Natural killer cell (primary cell): ENCODE data around the gene RELN. TPM values are rescaled to one million over a fixed set of nuclear protein-coding genes. Genes with fewer than 3 reads are reported as not detected.

ENCODE experiments used
- ATAC-seq, 3 donors: fragments of 150-1000 bp in 2 of 3; fragments of 200-7000 bp in 1 of 3; cut with Tn5 transposase; 1 replicate in 1 of 3; 2 replicates in 2 of 3; pipeline ENCODE4 v1.10.0; 2021; ENCODE audit warnings: mild to moderate bottlenecking in 2 of 3, moderate library complexity in 2 of 3
- DNase-seq, 2 donors: peaks; one replicate each; pipeline versions ENCODE4 v3.0.0 to v3.0.0-alpha.2; 2013 to 2021; ENCODE audit warnings: mixed read lengths in 1 of 2
- H3K27ac ChIP-seq: one replicate; pipeline ENCODE4 v1.5.1; 2013; ENCODE audit warnings: mild to moderate bottlenecking, low read length
- H3K27me3 ChIP-seq: one replicate; pipeline ENCODE4 v1.6.1; 2013; ENCODE audit warnings: low read length; ENCODE audit not compliant: control insufficient read depth, insufficient read depth
- H3K36me3 ChIP-seq: one replicate; pipeline ENCODE4 v1.6.1; 2013; ENCODE audit warnings: low read length; ENCODE audit not compliant: control insufficient read depth, insufficient read depth
- H3K4me1 ChIP-seq: one replicate; pipeline ENCODE4 v1.6.1; 2013; ENCODE audit warnings: low read length; ENCODE audit not compliant: control insufficient read depth, insufficient read depth
- H3K4me3 ChIP-seq: one replicate; pipeline ENCODE4 v1.5.1; 2013; ENCODE audit warnings: low read length
- H3K9me3 ChIP-seq: one replicate; pipeline ENCODE4 v1.6.1; 2013; ENCODE audit warnings: low read length; ENCODE audit not compliant: control insufficient read depth, insufficient read depth
- H3K27ac Mint-ChIP-seq, 2 donors: one replicate each; pipeline ENCODE4 v1.8.0; 2022; ENCODE audit warnings: mild to moderate bottlenecking in 2 of 2, mixed read lengths in 2 of 2, moderate library complexity in 1 of 2
- H3K27me3 Mint-ChIP-seq, 2 donors: one replicate each; pipeline ENCODE4 v1.8.0; 2022; ENCODE audit warnings: low read depth in 2 of 2, mixed read lengths in 2 of 2
- H3K36me3 Mint-ChIP-seq: one replicate; pipeline ENCODE4 v1.8.0; 2022; ENCODE audit warnings: mixed read lengths
- H3K4me1 Mint-ChIP-seq, 2 donors: one replicate each; pipeline ENCODE4 v1.8.0; 2022; ENCODE audit warnings: mixed read lengths in 2 of 2
- H3K4me3 Mint-ChIP-seq: one replicate; pipeline ENCODE4 v1.8.0; 2022; ENCODE audit warnings: mild to moderate bottlenecking, moderate library complexity, mixed read lengths
- H3K9me3 Mint-ChIP-seq, 2 donors: one replicate each; pipeline ENCODE4 v1.8.0; 2022; ENCODE audit warnings: mixed read lengths in 2 of 2
- WGBS: methylation state at CpG from one replicate; pipeline ENCODE4 v1.1.7; 2013; ENCODE audit warnings: missing lambda C conversion rate; ENCODE audit not compliant: insufficient coverage; 5-methylcytosine and 5-hydroxymethylcytosine counted together
- intact Hi-C: fragments of 100-400 bp; cut with micrococcal nuclease; formaldehyde crosslinking; loops from one replicate; pipeline ENCODE4 v1.14.2; 2022
- total RNA-seq, 4 donors: library from RNA; stranded (reverse); fragments of 120-200 nt in 1 of 4; gene quantifications; one replicate each; pipeline versions ENCODE4 v1.2.3 to v1.2.4, GENCODE V29; 2013 to 2022
- TF ChIP-seq, protein P1 (sequence below): fragments of 200-600 bp; IDR thresholded peaks from one replicate; pipeline ENCODE4 v1.8.0; 2022; ENCODE audit warnings: antibody characterized with exemption

The RELN gene
- total RNA-seq, 3 donors from 2014 or later (not counting 1 experiment from before 2014, with no cell fraction given) = not detected

DNA sequence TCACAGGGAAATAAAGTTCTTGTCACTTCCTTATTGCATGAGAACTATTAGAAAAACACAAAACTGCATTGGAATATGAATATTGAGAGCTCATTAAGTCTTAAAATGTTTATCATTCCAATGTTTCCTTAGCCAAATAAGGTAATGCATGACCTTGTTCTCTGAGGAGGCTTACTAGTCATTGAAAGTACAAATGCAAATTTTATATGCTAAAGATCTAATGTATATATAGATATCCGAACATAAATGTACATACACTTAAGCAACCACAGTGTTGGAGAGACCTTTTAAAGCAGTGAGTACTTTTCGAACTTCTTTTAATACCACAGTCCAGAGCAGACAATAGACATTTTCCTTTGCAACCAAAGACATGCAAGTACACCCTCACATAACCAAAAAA is 96.1 kb downstream of the RELN start:
- Mint-ChIP-seq H3K4me1 (no peaks in the 10 kb centered on the region), H3K9me3 (peaks cover 0 to 3% of the 10 kb centered on the region in 2 donors), H3K36me3 (no peaks in the 10 kb centered on the region), H3K27ac (no peak overlapping the region), H3K4me3 (no peak overlapping the region), H3K27me3 (no peaks in the 10 kb centered on the region)
- H3K9me3 ChIP-seq = no peaks in the 10 kb centered on the region
- intact Hi-C loops = no loop called here
- H3K4me3 ChIP-seq = no peak overlapping the region
- H3K36me3 ChIP-seq = no peaks in the 10 kb centered on the region
- TF ChIP-seq, protein P1, sequence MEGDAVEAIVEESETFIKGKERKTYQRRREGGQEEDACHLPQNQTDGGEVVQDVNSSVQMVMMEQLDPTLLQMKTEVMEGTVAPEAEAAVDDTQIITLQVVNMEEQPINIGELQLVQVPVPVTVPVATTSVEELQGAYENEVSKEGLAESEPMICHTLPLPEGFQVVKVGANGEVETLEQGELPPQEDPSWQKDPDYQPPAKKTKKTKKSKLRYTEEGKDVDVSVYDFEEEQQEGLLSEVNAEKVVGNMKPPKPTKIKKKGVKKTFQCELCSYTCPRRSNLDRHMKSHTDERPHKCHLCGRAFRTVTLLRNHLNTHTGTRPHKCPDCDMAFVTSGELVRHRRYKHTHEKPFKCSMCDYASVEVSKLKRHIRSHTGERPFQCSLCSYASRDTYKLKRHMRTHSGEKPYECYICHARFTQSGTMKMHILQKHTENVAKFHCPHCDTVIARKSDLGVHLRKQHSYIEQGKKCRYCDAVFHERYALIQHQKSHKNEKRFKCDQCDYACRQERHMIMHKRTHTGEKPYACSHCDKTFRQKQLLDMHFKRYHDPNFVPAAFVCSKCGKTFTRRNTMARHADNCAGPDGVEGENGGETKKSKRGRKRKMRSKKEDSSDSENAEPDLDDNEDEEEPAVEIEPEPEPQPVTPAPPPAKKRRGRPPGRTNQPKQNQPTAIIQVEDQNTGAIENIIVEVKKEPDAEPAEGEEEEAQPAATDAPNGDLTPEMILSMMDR = no peak
- ATAC-seq = no peak
- no peak overlapping the region for H3K27ac ChIP-seq
- no peaks in the 10 kb centered on the region for H3K27me3 ChIP-seq
- WGBS = 82% methylated on average over 1 of the region's 2 CpGs
- no peaks in the 10 kb centered on the region for H3K4me1 ChIP-seq
- DNase-seq = no peak

DNA sequence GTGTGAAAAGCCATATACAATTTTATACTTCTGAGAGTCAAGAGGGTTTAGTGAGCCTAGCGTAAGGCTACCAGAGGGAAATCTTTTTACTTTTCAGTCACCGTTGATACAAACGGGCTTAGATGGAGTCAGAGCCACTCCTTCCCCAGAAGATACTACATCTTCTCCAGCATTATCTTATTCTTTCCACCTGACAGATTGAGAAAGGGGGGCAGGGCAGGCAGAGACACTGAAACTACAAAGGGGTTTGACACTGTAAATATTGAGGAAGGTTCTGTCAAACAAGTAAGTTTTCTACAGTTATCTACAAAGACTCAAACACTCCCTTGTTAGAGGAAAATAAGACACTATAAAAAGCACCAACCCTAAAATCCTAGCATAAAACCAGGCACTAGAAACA is 100.0 kb downstream of the RELN start:
- Mint-ChIP-seq H3K36me3 (no peaks in the 10 kb centered on the region), H3K4me3 (no peak overlapping the region), H3K9me3 (peaks cover 0 to 3% of the 10 kb centered on the region in 2 donors), H3K27ac (no peak overlapping the region), H3K27me3 (no peaks in the 10 kb centered on the region), H3K4me1 (no peaks in the 10 kb centered on the region)
- Histone ChIP-seq H3K9me3 (no peaks in the 10 kb centered on the region), H3K27ac (no peak overlapping the region), H3K27me3 (no peaks in the 10 kb centered on the region), H3K4me3 (no peak overlapping the region), H3K4me1 (no peaks in the 10 kb centered on the region), H3K36me3 (no peaks in the 10 kb centered on the region)
- intact Hi-C loops = no loop called here
- TF ChIP-seq, protein P1 = no peak
- ATAC-seq (no peak), DNase-seq (no peak)
- 63% methylated on average over 3 of the region's 3 CpGs for WGBS

DNA sequence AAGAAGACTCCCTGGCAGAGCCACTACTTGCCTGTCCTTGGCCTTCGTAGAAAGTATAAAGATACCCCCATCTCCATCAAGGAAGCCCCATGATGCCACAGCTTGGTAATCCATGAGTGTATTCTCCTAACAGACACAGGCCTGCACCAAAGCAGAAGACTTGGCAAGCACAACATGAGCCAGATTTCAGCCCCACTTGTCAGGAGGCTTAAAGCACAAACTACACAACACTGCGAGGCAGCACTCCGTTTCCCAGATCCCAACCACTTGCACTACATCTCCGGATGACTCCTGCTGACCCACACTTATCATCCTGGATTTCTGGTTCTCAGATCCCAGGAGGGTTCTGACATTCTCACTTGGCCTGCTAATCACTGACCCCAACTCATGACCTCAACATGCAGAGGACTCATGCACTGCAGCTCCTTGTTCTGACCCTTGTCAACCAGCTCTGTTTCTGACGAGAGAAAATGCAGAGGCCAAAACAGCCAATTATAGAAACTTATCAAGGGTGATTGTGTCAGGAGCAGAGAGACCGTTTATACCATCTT is 100.8 kb downstream of the RELN start:
- DNase-seq (no peak), ATAC-seq (no peak)
- no peaks in the 10 kb centered on the region for H3K9me3 ChIP-seq
- no peaks in the 10 kb centered on the region for H3K27me3 ChIP-seq
- 80% methylated on average over 6 of the region's 6 CpGs for WGBS
- H3K36me3 ChIP-seq = no peaks in the 10 kb centered on the region
- H3K27me3 Mint-ChIP-seq = no peaks in the 10 kb centered on the region
- H3K36me3 Mint-ChIP-seq = no peaks in the 10 kb centered on the region
- no peak overlapping the region for H3K27ac ChIP-seq
- H3K4me1 Mint-ChIP-seq = no peaks in the 10 kb centered on the region
- no peak overlapping the region for H3K4me3 ChIP-seq
- H3K4me3 Mint-ChIP-seq = no peak overlapping the region
- no peaks in the 10 kb centered on the region for H3K4me1 ChIP-seq
- no peak overlapping the region for H3K27ac Mint-ChIP-seq
- TF ChIP-seq, protein P1 = no peak
- peaks cover 0 to 3% of the 10 kb centered on the region in 2 donors for H3K9me3 Mint-ChIP-seq
- intact Hi-C loops = no loop called here
